Dedifferentiated amniotic fluid mesenchymal stem cell (primary cell): Measurements from ENCODE around the gene GIT2.
A peak's percentile ranks its signal among the peaks of the same experiment; 100 is the strongest.
"Not testable (repeated sequence)": the region's sequence is repeated elsewhere in the genome, so short reads cannot be mapped to it uniquely, and the experiment has no call there.

Source experiments
- DNase-seq: peaks from one replicate; pipeline ENCODE4 v3.0.0-alpha.2; 2016; ENCODE audit errors: extremely low spot score

Gene GIT2, protein sequence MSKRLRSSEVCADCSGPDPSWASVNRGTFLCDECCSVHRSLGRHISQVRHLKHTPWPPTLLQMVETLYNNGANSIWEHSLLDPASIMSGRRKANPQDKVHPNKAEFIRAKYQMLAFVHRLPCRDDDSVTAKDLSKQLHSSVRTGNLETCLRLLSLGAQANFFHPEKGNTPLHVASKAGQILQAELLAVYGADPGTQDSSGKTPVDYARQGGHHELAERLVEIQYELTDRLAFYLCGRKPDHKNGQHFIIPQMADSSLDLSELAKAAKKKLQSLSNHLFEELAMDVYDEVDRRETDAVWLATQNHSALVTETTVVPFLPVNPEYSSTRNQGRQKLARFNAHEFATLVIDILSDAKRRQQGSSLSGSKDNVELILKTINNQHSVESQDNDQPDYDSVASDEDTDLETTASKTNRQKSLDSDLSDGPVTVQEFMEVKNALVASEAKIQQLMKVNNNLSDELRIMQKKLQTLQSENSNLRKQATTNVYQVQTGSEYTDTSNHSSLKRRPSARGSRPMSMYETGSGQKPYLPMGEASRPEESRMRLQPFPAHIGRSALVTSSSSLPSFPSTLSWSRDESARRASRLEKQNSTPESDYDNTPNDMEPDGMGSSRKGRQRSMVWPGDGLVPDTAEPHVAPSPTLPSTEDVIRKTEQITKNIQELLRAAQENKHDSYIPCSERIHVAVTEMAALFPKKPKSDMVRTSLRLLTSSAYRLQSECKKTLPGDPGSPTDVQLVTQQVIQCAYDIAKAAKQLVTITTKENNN

DNA sequence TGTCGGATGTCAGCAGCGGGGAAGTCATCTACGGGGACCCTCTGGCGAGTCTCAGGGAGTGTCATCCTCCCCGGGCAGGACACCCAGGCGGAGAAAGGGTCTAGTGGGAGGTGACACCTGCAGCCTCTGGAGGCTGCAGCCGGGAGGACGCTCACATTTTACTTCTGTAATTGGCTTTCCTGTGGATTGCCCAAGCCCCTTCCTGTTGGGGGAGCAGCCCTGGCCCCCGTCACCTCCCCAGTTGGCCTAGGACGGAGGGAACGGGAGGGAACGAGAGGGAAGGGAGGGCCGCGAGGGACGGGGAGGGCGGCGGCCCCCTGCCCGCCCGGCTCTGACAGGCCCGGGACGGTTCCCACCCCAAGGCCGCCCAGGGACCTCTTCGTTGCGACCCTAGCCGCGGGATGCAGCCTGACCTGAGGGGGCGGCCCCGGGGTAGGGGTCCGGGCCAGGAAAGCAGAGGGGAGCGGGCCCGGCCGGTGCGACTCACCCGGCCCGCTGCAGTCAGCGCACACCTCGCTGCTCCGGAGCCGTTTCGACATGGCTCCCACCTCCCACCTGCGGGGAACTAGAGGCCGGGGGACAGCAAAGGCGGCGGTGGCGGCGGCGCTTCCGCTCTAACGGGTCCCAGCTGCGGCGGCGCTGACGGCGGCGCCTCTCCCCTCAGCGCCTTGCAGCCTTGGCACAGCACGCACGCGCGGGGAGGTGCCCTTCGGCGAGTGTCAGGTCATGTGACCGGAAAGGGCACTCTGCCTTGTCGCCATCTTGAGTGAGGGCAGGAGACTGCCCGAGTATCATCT, at the start of gene GIT2:
TSS of gene GIT2 (minus strand) at position 683 of the 797 bp plus-strand sequence. CDS start at position 539, 144 bp downstream.
- DNase-seq = peak; percentile 87

DNA sequence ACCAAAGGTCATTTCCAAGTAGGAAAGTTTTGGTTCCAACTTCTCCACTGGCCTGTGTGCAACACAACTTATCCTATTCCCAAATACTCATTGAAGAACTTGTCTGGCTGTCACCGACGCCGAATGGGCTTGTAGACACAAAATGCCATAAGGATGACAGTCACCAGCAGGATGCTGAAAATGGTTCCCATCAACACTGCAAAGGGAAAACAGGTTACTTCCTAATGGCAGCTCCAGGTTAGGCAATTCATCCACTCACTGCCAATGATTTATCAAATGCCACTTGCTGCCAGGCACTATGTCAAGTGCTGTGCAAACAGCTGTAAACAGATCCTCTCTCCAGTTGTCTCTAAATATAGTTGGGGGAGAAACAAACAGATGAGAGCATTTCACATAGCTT, 46.1 kb upstream of the GIT2 start:
- DNase-seq = no peak

DNA sequence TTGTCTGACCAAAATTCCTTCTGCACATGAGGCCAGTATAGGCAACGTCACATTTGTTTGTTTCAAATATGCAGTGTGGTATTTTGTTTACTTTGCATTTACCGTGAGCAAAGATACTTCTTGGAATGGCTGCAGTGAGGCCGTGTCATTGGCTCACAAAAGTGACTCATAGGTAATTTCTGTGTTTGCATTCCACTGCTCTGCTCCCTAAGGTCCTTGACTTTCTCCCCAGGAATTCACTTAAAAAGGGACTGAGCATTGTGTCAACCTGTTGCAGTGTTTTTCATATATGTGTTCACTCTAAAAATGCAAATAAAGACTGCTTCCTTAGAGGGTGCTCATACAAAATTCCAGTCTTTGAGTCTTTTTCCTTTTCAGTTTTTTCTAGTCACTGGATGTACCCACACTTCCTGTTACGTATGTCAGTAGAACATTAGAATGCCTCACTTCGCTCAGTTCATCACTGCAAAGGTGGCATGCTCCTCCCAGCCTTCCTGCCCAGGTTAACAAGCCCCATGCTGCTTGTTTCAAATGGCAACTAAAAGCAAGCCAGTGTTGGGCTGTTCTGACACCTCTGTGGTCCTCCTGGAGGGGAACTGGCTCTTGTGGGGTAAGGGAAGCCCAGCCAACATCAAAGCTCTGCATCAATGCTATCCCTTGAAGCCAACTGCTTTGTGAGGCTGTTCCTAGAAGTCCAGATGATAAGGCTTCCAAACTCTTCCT, 43.1 kb upstream of the GIT2 start:
- DNase-seq = peak; percentile 85

DNA sequence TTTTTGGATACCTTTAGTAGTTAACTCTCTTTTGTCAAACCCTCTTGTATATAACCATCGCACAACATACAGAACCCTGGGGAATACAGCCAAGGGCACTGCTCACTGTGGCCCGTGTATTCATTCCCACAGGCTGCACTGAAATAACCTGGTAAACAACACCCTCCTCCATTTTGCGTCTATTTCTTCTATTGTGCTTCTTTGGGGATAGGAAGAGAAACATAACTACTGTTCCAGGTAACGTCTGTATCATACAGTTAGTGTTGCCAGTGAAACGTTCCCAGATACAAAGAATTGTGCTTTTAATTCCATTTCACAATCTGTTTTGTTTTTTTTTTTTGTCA, 42.5 kb upstream of the GIT2 start:
- no peak for DNase-seq

DNA sequence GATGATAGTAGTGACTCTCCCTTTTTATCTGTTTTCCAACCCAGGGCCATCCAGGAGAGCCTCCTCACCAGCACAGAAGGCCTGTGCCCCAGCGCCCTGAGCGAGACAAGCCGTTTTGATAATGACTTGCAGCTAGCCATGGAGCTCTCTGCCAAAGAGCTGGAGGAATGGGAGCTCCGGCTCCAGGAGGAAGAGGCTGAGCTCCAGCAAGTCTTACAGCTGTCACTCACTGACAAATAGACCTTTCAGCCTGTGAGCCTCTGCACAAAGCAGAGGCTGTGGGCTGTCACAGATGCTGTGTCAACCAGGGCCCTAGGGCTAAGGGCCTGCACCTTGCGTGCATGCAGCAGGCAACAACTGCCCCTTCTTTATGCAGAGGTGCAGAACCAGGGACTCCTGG, 41.1 kb upstream of the GIT2 start:
- DNase-seq = no peak

DNA sequence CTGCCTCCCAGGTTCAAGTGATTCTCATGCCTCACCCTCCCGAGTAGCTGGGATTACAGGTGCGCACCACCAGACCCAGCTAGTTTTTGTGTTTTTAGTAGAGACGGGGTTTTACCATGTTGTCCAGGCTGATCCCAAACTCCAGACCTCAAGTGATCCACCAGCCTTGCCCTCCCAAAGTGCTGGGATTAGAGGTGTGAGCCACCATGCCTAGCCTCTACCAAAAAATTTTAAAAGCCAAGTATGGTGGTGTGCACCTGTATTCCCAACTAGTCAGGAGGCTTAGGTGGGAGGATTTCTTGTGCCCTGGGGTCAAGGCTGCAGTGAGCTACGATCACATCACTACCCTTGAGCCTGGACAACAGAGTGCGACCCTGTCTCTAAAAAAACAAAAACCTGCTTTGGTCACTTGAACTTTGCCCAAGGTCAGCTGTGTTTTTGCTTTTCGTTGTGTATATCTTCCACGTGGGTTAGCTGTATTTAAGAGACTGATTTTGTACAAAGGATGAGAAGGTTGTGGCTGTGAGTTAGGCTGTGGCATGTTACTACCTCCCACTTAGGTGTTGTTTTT, 39.5 kb upstream of the GIT2 start:
- no peak for DNase-seq

DNA sequence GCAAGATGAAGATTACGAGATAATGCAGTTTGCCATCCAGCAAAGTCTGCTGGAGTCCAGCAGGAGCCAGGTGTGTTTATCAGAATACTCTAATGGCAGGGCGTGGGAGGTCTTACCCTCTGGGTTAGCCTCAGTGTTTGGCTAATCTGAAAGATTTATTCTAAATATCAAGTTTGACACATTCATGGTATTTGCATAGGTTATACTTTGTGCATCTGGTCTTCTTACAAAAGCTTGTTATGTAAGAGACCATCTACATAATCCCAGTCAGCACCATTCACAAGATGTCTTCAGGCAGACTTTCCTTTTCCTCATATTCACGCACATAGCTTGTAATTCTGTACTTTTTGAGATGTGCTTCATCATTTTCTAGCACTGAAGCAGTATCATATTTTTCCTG, 37.7 kb upstream of the GIT2 start:
- no peak for DNase-seq

DNA sequence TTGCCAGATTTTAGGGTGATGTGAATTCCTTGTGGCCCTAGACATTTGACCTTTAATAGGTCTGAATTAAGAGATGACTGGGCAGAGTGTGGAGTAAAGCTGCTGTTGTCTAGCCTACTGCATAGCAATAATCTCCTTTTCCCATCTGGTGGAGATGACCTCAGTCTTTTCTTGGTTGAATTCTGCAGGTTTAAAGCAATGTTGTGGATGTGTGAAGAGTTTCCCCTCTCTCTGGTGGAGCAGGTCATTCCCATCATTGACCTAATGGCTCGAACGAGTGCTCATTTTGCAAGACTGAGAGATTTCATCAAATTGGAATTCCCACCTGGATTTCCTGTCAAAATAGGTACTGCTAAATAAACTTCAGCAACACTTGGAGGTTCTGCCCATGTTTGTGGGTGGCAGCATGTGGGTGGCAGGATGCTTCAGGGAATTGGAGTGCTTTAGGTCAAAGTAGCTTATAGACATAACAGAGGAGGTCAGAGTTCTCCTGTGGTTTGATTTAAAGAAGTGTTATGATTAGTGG, 33.2 kb upstream of the GIT2 start:
- no peak for DNase-seq

DNA sequence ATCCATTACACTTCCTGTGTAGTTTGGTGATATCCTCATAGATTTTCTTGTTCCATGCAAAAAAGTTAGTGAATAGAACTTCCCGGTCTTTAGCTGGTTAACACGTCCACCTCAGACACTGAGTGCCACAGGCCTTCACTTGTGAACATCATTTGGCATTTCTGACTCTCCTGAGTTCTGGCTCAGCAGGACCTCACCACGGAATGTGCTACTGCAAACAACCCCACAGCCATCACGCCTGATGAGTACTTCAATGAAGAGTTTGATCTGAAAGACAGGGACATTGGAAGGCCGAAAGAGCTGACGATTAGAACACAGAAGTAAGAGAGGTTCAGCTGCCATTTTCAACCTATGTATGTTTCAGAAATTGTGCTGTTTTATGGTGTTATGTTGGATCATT, 32.2 kb upstream of the GIT2 start:
- no peak for DNase-seq

DNA sequence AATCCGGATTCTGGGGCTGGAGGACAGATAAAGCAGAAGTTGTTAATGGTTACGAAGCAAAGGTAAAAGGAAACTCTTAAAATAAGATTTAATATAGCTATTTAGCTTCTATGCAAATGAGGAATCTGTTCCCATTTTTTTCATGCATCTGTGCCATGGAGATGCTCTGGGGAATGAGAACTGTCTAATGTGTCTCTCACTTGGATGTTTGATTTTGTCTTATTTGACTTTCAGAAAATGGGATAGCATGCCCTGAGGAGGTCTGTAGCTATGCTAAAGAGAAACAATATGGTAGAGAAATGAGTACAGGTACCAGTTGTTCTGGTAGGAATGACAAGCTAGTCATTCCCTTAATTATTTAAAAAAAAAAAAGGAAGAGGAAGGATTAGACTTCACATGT, 27.9 kb upstream of the GIT2 start:
- DNase-seq = no peak

DNA sequence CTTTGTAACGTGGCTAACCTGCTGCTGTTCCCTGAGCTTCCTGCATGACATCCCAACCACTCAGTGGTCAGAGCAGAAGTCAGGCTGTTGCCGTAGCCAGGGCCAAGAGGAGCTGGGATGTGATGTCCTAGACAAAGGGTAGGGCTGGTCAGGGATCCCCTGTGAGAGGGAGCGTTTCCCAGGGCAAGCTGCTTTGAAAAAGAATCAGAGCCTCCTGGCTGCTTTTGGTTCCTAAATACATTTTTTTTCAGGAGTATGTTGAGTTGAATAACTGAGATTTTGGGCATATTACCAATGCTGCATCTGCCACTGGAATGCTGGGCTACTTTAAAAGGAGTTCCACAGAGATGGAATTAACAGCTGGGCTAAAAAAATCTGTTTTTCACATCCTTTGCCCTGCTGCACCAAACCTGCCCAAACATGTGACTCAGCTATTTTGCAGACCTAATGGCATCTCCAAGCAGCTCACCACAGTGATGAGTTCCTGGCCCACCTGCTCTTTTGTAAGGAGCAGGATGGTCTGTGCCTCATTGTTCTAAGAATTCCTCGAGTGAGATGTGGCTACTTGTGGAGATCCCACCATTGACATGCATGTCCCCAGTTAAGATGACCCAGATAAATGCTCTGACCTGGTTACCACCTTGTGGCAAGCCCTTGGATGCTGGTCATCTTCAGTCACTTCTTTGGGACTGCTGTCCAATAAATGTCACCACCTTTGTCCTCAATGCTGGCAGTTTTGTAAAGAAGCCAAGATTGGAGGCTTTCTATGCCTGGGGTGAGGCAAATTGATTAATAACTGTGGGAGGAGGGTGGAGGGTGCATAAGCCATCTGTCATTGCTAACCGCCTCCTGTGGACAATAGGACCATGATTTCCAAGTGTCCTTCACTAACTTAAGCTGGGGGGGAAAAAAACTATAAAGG, 27.2 kb upstream of the GIT2 start:
- DNase-seq = peak; percentile 57

DNA sequence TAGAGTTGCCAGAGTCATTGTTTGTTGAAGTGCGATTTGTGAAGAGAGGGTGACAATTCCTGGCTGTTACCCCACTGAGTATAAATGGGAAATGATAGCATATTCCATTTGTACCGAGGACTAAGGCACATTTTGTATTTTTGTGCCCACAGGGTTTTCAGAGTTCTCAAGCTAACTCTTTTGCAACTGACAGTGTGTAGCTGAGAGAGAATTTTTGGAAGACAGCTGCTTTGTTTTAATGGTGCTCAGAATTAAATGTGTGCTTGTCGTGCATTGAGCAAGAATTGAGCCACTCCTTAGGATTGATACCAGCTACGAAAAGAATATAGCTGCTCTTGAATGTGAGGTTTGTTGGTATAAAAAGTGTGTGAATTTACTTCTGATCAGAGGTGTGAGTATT, 24.8 kb upstream of the GIT2 start:
- DNase-seq = no peak

DNA sequence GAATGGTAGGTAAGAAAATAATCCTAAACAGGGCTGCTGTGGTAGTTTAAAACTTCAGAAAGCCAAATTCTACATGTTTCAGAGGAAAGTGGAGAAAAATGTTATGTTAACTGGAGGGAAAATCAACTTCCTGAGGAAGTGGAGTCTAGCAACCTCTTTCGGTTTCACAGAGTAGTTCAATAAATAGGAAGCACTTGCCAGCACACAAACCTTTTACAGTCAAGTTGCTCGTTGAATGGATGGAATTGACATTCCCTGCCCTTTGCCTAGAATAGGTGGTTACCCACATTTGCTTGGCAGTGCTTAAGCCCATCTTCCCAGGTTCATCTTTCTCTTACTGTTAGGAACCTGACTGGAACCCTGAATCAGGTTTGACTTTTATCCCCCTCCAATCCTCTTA, 19.0 kb upstream of the GIT2 start:
- no peak for DNase-seq

DNA sequence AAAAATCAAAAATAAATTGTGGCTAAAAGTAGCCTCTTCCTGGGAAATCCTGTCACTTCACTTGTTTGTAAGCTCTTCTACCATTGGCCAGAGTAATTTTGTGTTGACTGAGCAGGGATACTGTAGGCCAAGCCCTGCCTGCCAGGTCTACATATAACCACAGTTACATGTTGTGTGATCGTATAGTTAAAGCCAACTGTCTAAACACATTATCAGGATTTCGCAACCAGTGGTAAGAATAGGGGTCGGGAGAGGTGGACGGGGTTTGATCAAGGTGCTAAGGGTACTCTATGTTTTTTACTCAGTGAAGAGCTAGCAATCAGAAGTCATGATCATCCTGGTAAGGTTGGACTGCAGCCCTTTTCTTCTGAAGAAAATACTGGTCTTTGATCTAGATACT, 16.5 kb upstream of the GIT2 start:
- DNase-seq = no peak

DNA sequence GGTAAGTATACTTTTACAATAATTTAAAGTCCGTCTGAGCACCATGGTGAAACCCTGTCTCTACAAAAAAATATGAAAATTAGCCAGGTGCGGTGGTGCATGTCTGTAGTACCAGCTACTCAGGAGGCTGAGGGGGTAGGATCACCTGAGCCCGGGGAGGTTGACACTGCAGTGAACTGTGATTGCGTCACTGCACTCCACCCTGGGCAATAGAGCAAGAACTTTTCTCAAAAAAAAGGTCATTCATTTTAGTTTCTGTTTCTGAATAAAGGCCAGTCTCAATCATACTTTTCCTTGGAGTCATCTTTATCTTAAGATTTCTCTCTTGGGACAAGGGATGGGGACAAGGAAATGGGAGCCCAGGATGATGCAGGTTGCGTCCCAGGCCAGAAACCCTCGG, 16.0 kb upstream of the GIT2 start:
- no peak for DNase-seq

DNA sequence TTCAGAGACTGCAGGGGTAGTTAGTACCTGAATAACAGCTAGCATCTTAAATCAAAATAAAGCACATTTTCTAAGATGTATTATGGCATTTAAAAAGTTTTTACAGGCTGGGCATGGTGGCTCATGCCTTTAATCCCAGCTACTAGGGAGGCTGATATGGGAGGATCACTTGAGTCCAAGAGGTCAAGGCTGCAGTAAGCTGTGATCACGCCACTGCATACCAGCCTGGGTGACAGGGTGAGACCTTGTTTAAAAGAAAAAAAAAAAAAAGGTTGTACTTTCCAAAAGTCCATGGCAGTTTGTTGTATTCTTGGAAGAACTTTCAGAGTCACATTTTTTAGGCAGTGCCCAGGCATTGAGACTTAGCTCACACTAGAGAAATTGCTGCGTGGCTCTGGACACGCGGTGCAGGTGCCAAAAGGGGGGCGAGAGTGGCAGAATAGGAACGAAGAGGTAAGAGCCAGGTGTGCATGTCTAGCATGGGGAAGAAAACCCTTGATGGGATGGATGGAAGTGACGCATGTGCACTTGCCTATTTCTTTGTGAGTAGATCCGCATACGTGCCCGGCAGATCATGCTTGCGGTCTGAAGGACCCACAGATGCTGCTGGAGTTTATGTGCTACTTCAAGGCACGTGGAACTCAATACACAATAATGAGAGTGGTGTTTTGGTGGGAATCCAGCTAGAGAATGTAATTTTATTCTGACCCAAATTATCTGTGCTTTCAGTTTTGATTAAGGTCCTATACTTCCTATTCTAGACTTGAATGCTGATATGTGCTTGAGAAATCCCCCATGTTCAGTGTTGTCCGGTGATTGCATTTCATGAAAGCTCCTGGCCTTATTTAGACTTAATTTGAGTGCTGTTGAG, 14.9 kb upstream of the GIT2 start:
- no peak for DNase-seq

DNA sequence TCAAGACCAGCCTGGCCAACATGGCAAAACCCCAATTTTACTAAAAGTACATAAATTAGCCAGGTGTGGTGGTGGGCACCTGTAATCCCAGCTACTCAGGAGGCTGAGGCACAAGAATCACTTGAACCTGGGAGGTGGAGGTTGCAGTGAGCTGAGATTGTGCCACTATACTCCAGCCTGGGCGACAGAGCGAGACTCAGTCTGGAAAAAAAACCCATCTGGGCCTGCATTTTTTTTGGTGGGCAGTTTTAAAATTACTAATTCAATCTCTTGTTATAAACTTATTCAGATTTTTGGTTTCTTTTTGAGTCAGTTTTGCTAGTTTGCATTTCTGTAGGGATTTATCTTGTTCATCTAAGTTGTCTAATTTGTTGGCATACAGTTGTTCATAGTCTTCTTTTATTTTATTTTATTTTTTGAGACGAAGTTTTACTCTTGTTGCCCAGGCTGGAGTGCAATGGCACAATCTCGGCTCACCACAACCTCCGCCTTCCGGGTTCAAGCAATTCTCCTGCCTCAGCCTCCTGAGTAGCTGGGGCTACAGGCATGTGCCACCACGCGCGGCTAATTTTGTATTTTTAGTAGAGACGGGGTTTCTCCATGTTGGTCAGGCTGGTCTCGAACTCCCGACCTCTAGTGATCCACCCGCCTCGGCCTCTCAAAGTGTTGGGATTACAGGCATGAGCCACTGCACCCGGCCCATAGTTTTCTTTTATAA, 12.7 kb upstream of the GIT2 start:
- not testable (repeated sequence) for DNase-seq

DNA sequence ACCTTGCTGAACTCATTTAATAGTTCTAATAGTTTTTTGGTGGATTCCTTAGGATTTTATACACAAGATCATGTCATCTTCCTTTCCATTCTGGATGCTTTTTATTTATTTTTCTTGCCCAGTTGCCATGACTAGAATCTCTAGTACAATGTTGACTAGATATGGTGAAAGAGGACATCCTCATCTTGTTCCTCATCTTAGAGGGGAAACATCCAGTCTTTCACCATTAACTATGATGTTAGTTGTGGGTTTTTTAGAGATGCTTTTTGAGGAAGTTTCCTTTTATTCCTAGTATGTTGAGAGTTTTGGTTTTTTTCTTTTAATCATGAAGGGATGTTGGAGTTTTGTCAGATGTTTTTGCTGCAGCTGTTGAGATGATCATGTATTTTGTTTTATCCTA, 11.7 kb upstream of the GIT2 start:
- DNase-seq = no peak

DNA sequence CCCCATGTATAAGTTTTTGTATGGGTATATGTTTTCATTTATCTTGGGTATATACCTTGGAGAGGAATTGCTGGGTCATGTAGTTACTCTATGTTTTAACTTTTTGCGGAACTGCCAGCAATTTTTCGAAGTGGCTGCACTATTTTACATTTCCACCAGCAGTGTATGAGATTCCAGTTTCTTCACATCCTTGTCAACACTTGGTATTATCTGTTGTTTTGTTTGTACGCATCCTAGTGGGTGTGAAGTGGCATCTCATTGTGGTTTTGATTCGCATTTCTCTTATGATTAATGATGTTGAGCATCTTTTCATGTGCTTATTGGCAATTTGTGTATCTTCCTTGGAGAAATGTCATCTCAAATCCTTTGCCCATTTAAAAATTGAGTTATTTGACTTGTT, 9.9 kb upstream of the GIT2 start:
- no peak for DNase-seq
